ENCODE results near the gene KCMF1.

Gene KCMF1

GRCh38 chr2:84970868-84971509 is at the start of gene KCMF1:
Gene KCMF1 (plus strand): TSS chr2:84971161. CDS start chr2:84971452, 291 bp downstream.
- Histone ChIP-seq H3K4me1 (ENCODE audit: insufficient read depth, low read length) (peaks cover 21% of the 10 kb centered on the region), H2AFZ (ENCODE audit: low read depth, low read length) (peak within 1 kb of the TSS; percentile 65), H3K36me3 (ENCODE audit: insufficient read depth, low read length) (peaks cover 10% of the 10 kb centered on the region), H3K27me3 (ENCODE audit: insufficient read depth, low read length) (no peaks in the 10 kb centered on the region), H3K9me3 (ENCODE audit: low read length) (no peaks in the 10 kb centered on the region), H3K4me3 (ENCODE audit: low read length) (peak within 1 kb of the TSS; percentile 89)

- H3K9me3 ChIP-seq (ENCODE audit: low read length): no peaks in the 10 kb centered on the region
These were observed 48.0 kb upstream of the KCMF1 start for GRCh38 chr2:84923009-84923408.

GRCh38 chr2:84924173-84925106 is 46.5 kb upstream of the KCMF1 start:
- H3K27me3 ChIP-seq (ENCODE audit: insufficient read depth, low read length): no peaks in the 10 kb centered on the region
- H3K4me3 ChIP-seq (ENCODE audit: low read length): no peak overlapping the region
- no peak overlapping the region for H2AFZ ChIP-seq (ENCODE audit: low read depth, low read length)
- peaks cover 7% of the 10 kb centered on the region for H3K4me1 ChIP-seq (ENCODE audit: insufficient read depth, low read length)
- H3K9me3 ChIP-seq (ENCODE audit: low read length): no peaks in the 10 kb centered on the region
- no peaks in the 10 kb centered on the region for H3K36me3 ChIP-seq (ENCODE audit: insufficient read depth, low read length)

More at GRCh38 chr2:84923009-84923408, 48.0 kb upstream of the KCMF1 start:
- Histone ChIP-seq H2AFZ (ENCODE audit: low read depth, low read length) (no peak overlapping the region), H3K4me1 (ENCODE audit: insufficient read depth, low read length) (peaks cover 7% of the 10 kb centered on the region), H3K36me3 (ENCODE audit: insufficient read depth, low read length) (no peaks in the 10 kb centered on the region), H3K4me3 (ENCODE audit: low read length) (no peak overlapping the region), H3K27me3 (ENCODE audit: insufficient read depth, low read length) (no peaks in the 10 kb centered on the region)

- Histone ChIP-seq H3K27me3 (ENCODE audit: insufficient read depth, low read length) (no peaks in the 10 kb centered on the region), H2AFZ (ENCODE audit: low read depth, low read length) (no peak overlapping the region), H3K4me3 (ENCODE audit: low read length) (no peak overlapping the region), H3K4me1 (ENCODE audit: insufficient read depth, low read length) (peaks cover 1% of the 10 kb centered on the region), H3K36me3 (ENCODE audit: insufficient read depth, low read length) (no peaks in the 10 kb centered on the region), H3K9me3 (ENCODE audit: low read length) (no peaks in the 10 kb centered on the region)
These were observed 45.6 kb upstream of the KCMF1 start for GRCh38 chr2:84925336-84925723.

GRCh38 chr2:84925724-84926376 is 45.1 kb upstream of the KCMF1 start:
- H3K4me3 ChIP-seq (ENCODE audit: low read length): no peak overlapping the region
- no peaks in the 10 kb centered on the region for H3K9me3 ChIP-seq (ENCODE audit: low read length)

GRCh38 chr2:84927275-84927627 is 43.7 kb upstream of the KCMF1 start:
- Histone ChIP-seq H3K4me1 (ENCODE audit: insufficient read depth, low read length) (no peaks in the 10 kb centered on the region), H2AFZ (ENCODE audit: low read depth, low read length) (no peak overlapping the region), H3K27me3 (ENCODE audit: insufficient read depth, low read length) (no peaks in the 10 kb centered on the region), H3K36me3 (ENCODE audit: insufficient read depth, low read length) (no peaks in the 10 kb centered on the region), H3K9me3 (ENCODE audit: low read length) (no peaks in the 10 kb centered on the region), H3K4me3 (ENCODE audit: low read length) (no peak overlapping the region)

More at GRCh38 chr2:84925724-84926376, 45.1 kb upstream of the KCMF1 start:
- Histone ChIP-seq H3K4me1 (ENCODE audit: insufficient read depth, low read length) (no peaks in the 10 kb centered on the region), H3K36me3 (ENCODE audit: insufficient read depth, low read length) (no peaks in the 10 kb centered on the region), H3K27me3 (ENCODE audit: insufficient read depth, low read length) (no peaks in the 10 kb centered on the region), H2AFZ (ENCODE audit: low read depth, low read length) (no peak overlapping the region)

GRCh38 chr2:84931384-84931821 is 39.6 kb upstream of the KCMF1 start:
- Histone ChIP-seq H3K27me3 (ENCODE audit: insufficient read depth, low read length) (no peaks in the 10 kb centered on the region), H3K9me3 (ENCODE audit: low read length) (no peaks in the 10 kb centered on the region), H3K4me1 (ENCODE audit: insufficient read depth, low read length) (no peaks in the 10 kb centered on the region), H3K4me3 (ENCODE audit: low read length) (no peak overlapping the region), H3K36me3 (ENCODE audit: insufficient read depth, low read length) (no peaks in the 10 kb centered on the region), H2AFZ (ENCODE audit: low read depth, low read length) (no peak overlapping the region)

GRCh38 chr2:84938194-84938879 is 32.6 kb upstream of the KCMF1 start:
- Histone ChIP-seq H3K27me3 (ENCODE audit: insufficient read depth, low read length) (no peaks in the 10 kb centered on the region), H3K4me3 (ENCODE audit: low read length) (no peak overlapping the region), H3K4me1 (ENCODE audit: insufficient read depth, low read length) (no peaks in the 10 kb centered on the region), H2AFZ (ENCODE audit: low read depth, low read length) (no peak overlapping the region), H3K36me3 (ENCODE audit: insufficient read depth, low read length) (no peaks in the 10 kb centered on the region), H3K9me3 (ENCODE audit: low read length) (no peaks in the 10 kb centered on the region)

GRCh38 chr2:84939426-84940087 is 31.4 kb upstream of the KCMF1 start:
- no peak overlapping the region for H2AFZ ChIP-seq (ENCODE audit: low read depth, low read length)
- H3K4me1 ChIP-seq (ENCODE audit: insufficient read depth, low read length): no peaks in the 10 kb centered on the region
- no peaks in the 10 kb centered on the region for H3K27me3 ChIP-seq (ENCODE audit: insufficient read depth, low read length)
- H3K9me3 ChIP-seq (ENCODE audit: low read length): no peaks in the 10 kb centered on the region
- H3K36me3 ChIP-seq (ENCODE audit: insufficient read depth, low read length): no peaks in the 10 kb centered on the region
- H3K4me3 ChIP-seq (ENCODE audit: low read length): no peak overlapping the region

GRCh38 chr2:84940088-84940470 is 30.9 kb upstream of the KCMF1 start:
- Histone ChIP-seq H3K9me3 (ENCODE audit: low read length) (no peaks in the 10 kb centered on the region), H2AFZ (ENCODE audit: low read depth, low read length) (no peak overlapping the region), H3K4me1 (ENCODE audit: insufficient read depth, low read length) (no peaks in the 10 kb centered on the region), H3K27me3 (ENCODE audit: insufficient read depth, low read length) (no peaks in the 10 kb centered on the region), H3K4me3 (ENCODE audit: low read length) (no peak overlapping the region), H3K36me3 (ENCODE audit: insufficient read depth, low read length) (no peaks in the 10 kb centered on the region)

- Histone ChIP-seq H3K4me3 (ENCODE audit: low read length) (no peak overlapping the region), H3K9me3 (ENCODE audit: low read length) (no peaks in the 10 kb centered on the region), H2AFZ (ENCODE audit: low read depth, low read length) (no peak overlapping the region), H3K27me3 (ENCODE audit: insufficient read depth, low read length) (no peaks in the 10 kb centered on the region), H3K4me1 (ENCODE audit: insufficient read depth, low read length) (no peaks in the 10 kb centered on the region), H3K36me3 (ENCODE audit: insufficient read depth, low read length) (no peaks in the 10 kb centered on the region)
These were observed 30.0 kb upstream of the KCMF1 start for GRCh38 chr2:84940831-84941412.

GRCh38 chr2:84942166-84942565 is 28.8 kb upstream of the KCMF1 start:
- Histone ChIP-seq H3K27me3 (ENCODE audit: insufficient read depth, low read length) (no peaks in the 10 kb centered on the region), H3K36me3 (ENCODE audit: insufficient read depth, low read length) (no peaks in the 10 kb centered on the region), H3K4me3 (ENCODE audit: low read length) (no peak overlapping the region), H3K4me1 (ENCODE audit: insufficient read depth, low read length) (no peaks in the 10 kb centered on the region), H3K9me3 (ENCODE audit: low read length) (no peaks in the 10 kb centered on the region), H2AFZ (ENCODE audit: low read depth, low read length) (no peak overlapping the region)

All from neuron (in vitro differentiated cells).